Occipital lobe (tissue), 2 donors: ENCODE results near the gene PIK3IP1. TPM values are rescaled to one million over a fixed set of nuclear protein-coding genes. Genes with fewer than 3 reads are reported as not detected.
A peak's percentile ranks its signal among the peaks of the same experiment; 100 is the strongest.
"Not testable (repeated sequence)": the region's sequence is repeated elsewhere in the genome, so short reads cannot be mapped to it uniquely, and the experiment has no call there.

Experiments used
- DNase-seq: peaks from one replicate; lab custom pipeline; 2025; lab: John Stamatoyannopoulos, UW
- total RNA-seq: library from RNA; depleted of rRNA; stranded (reverse); fragments of >200 nt; gene quantifications from one replicate; pipeline ENCODE4 v1.2.3, GENCODE V29; 2014

The PIK3IP1 gene, protein sequence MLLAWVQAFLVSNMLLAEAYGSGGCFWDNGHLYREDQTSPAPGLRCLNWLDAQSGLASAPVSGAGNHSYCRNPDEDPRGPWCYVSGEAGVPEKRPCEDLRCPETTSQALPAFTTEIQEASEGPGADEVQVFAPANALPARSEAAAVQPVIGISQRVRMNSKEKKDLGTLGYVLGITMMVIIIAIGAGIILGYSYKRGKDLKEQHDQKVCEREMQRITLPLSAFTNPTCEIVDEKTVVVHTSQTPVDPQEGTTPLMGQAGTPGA
- total RNA-seq = 23.2 TPM

DNA sequence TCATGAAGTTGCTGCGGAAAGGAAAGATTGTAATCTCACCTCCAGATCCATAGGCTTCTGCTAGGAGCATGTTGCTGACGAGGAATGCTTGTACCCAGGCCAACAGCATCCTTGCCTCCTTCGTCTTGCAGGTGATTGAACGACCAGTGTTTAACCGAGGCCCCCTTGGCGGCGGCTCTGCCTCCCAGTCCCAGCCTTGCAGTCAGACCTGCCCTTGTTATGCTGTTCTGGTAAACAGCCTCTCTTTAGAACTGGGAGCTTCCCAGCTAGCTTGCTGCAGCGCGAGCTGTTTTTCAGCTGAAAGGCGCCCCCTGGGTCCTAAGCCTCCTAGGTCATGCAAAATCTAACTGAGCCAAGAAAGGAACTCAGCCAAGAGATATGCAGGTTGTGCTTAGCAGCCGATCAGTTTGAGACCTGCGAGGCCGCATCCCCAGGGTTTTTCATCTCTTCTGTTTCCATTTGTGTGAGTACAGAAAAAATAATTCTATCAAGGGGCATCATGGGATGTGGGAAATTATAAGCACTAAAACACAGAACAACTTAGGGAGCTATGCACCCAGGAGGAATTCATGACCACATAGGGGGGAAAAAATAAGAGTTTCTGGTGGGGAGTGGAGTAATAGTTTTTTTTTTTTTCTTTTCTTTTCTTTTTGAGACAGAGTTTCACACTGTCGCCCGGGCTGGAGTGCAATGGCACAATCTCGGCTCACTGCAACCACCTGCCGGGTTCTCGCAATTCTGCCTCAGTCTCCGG lies at the start of gene PIK3IP1:
Gene PIK3IP1 (minus strand): TSS at position 253 of the 754 bp plus-strand sequence. CDS start 144 bp downstream, at position 109.
- peak; percentile 91 for DNase-seq

DNA sequence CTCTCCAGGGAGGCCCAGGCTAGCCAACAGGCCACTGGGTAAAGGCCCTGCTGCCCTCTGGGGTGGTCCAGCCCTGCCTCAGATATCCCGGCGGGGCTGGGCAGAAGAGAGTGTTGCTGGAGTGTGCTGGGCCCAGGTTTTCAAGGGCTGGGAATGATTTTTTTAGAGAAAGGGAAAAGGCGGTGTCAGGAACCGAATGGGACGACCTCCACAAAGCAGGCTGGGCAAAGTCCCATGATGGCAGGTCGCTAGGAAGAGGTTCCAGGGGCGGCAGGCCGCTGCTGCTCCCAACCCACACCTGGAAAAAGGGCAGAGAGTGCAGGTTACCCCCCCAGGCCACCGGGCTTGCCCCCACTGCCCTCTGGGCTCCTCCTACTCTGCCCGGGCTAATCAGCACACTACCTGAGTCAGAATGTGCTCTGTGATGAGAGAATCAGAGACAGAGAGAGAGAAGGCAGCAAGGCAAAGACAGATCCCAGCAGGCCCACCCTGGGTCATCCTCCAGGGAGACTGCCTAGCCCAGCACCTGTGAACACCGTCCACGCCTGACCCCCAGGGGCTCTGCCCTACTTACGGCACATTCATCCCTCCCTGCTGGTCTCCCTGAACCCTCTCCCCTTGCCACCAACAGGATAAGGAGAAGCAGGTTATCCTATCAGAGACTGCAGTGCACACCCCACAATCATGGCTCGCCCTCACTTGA lies 49.2 kb upstream of the PIK3IP1 start:
- DNase-seq = no peak

DNA sequence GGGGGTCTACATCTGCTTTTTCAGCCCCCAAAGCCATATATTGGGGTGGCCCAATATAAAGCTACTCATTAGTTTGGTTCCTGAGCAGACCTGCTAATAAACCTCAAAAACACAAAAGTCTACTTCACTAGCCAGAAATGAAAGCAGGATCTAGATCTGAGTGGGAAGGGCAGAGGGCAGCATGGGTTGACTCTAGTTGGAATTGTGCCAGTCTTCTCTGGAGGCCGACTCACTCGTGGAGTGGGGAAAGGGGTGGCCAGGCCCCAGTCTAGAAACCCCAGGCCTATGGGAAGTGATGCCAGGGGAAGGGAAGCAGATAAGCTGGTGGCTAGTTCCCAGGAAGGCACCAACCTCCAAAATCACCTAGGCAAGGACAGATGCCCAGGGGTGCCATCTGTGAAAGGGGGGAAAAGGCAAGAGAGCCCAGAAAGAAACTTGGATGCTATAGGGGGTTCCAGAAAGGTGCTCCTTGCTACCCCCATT lies 48.5 kb upstream of the PIK3IP1 start:
- no peak for DNase-seq

DNA sequence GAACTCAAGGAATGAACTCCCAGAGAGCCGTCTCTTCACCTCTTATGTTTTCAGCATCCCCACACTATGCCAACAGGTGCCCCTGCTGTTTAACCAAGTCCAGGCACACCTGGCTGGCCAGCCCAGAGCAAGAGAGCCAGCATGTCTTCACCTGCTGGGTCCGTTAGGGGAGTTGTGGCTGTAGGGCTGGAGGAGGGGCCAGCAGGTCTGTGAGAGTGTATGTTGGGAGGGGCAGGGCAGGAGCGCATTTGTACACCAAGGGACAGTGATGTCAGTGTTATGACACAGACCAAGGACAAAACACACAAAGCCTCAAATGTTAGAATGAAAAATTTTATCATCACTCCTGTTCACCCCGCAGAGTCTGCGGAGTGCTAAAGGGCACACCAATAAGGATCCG lies 48.1 kb upstream of the PIK3IP1 start:
- no peak for DNase-seq

DNA sequence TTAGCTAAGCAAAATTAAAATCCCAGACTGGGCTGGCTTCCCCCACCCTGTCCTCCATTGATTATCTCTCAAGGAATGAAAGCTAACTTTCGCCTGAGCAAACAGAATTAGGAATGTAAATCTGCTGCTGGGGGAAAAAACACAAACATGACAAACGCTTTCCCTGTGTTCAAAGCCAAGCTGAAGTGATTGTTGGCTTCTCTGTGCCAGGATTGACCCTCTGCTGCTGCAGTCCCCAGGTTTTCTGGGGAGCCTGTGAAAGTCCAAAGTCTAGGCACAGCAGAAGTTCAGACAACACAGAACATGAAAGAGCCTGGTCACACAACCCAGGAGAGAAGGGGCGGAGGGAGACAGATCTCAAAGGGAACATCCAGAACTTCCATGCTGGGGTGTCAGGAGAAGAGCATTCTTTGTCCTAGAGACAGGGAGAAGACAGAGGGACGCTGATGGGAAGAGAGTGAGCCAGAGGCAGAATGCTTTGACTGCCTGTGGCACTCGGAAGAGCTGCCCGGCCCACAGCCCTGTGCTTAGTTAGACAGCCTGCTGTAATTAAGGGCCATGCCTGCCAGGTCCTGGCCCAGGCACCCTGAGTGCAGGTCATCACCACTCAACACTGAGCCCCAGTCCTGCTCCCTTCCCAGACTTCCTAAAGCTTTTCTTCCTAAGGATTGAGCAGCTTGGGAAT lies 47.0 kb upstream of the PIK3IP1 start:
- DNase-seq = no peak

DNA sequence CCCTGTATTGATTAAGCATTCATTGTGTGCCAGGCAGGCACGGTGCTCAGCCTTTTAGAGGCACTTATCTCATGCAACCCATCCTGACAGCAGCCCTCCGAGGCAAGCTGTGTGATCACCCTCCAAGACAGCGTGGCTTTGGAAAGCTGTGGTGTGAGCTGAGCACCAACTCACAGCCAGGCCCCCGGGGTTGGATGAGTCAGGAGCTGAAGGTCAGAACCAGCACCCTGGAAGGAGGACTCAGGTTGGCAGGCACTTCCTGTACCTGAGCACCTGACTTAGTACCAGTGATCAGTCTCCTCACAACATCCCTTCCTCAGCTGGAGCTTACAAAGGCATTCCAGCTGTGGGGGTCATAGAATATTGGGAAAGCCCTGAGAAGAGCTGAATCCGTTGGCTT lies 44.9 kb upstream of the PIK3IP1 start:
- no peak for DNase-seq

DNA sequence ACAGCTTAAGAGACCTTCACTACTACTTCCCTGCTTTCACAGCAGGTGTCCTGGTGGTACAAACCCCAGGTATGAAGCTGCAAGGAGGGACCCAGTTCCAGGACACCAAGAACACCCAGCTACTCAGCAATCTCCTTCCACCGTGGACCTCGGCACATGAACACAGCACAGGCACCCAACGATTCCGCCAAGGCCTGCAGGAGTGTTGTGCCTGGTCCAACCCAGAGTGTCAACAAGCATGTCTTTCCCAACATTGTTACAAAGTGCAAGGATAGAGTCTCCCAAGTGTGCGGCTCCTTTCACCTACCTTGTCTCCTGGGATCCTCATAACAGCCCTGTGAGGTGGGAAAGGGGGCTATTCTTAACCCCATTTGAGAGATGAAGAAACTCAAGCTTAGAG lies 42.0 kb upstream of the PIK3IP1 start:
- no peak for DNase-seq

DNA sequence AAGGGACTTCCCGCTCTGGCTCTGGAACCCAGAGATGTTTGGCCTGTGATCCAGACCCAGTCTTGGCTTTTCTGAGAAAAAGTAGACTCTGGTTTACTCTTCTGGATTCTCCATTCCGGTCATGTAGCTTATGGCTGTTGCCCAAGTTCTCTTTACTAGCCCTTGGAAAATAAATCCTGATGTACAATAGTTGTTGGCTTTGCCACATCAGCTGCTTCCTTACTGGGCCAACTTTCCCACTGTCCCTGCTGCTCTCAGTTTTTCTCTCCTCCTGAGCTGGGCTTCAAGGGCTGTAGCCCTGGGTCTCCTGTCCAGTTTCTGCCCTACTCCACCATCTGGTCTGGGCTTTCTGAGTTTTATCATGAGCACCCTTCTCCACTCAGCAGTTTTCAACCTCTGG lies 41.4 kb upstream of the PIK3IP1 start:
- DNase-seq = no peak

DNA sequence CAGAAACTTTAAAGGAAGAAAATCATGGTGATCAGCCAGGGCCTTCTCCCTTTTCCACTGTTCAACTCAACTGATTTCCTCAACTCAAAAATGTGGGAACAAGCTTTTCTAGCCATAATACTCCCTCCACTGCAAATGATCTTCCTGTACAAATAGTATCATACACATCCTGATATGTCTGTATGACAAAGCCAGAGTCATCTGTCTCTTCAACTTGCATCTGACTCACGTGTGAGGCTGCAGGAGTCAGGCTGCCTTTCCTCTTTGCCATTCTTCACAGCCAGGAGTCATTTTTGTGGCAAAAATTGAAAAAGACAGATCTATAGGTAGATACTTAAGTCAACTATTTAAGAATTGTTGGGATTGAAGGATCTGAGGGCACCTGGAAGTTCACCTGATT lies 40.6 kb upstream of the PIK3IP1 start:
- no peak for DNase-seq

DNA sequence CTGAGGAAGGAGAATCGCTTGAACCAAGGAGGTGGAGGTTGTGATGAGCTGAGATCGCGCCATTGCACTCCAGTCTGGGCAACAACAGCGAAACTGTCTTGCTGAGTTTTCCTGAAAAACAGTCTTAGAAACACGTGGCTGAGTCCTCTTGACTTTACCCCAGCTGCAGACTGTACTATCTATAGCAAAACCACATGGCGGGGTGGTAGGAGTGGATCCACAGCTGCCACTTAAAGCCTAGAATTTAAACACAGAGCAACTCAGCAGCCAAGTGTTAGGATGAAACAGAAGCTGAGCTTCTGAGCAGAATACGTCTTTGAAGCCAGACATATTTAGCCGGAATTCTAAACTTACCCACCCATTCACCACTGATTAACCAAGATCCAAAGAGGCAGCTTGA lies 39.7 kb upstream of the PIK3IP1 start:
- peak; percentile 41 for DNase-seq

DNA sequence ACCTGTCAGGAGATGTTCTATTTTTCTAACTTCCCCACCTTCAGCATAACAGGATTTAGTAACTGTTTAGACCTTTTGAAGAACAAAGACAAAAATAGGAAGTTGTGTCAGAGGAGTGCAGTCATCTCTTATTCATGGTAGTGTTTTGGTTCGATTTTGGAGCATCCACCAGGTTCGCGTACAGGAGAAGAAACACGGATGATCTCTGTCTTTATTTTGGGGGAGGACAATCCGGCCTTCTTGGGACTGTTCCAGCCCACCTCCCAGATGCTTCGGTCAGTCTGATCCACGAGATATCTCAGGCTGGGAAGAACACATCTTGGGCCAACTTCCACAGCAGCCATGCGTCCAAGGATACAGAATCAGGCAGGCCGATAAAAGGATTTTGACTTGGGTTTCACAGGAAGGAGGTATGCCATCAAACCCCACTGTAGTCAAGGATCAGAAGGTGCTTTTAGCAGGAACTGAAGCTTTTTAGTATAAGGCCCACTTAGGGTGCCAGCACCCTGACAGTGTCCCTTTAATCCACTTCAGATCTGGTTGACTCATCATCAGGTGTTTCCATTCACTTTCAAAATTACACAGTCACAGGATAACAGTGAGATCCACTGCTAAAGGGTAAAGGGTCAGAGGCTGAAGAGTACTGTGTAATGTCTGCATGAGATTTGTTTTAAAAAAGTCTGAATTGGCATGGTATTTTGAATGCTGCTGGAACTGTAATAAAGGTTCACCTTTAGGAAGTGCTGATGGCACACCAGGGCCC lies 37.3 kb upstream of the PIK3IP1 start:
- no peak for DNase-seq

DNA sequence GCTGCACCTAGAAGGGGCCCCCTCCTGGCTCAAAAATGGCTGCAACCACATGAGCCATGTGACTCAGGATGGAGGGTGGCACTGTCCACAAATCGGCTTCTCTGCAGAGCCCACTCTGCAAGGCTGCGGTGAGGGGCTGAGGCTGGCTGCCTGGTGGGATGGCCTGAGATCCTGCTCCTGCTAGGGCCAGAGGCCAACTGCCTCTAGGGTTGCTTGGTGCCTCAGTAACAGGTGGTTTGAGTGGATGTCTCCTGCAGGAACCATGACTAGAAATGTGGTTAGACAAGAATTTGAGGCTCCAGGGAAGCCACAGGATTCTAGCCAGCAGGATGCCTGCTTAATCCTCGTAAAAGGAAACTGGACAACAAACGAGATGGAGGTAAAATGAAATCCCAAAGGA lies 36.7 kb upstream of the PIK3IP1 start:
- DNase-seq = no peak

DNA sequence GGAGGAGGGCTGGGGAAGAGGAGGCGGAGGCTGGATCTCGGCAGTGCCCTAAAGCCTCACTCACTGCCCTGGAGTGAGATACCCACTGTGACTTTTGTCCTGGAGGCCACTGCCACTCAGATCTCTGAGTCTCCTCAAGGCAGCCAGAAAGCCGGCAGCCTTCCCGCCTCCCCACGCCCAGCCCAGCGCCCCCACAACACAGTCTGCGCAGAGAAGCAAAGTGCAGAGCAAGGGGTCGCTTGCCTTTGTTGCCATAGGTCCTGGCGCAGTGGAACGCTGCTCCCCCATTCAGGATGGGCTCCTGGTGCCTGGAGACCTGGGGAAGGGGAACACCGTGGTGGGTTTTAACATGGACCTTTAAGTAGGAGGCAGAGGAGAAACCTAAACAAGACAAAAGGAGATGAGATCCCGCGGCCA lies 36.3 kb upstream of the PIK3IP1 start:
- no peak for DNase-seq

DNA sequence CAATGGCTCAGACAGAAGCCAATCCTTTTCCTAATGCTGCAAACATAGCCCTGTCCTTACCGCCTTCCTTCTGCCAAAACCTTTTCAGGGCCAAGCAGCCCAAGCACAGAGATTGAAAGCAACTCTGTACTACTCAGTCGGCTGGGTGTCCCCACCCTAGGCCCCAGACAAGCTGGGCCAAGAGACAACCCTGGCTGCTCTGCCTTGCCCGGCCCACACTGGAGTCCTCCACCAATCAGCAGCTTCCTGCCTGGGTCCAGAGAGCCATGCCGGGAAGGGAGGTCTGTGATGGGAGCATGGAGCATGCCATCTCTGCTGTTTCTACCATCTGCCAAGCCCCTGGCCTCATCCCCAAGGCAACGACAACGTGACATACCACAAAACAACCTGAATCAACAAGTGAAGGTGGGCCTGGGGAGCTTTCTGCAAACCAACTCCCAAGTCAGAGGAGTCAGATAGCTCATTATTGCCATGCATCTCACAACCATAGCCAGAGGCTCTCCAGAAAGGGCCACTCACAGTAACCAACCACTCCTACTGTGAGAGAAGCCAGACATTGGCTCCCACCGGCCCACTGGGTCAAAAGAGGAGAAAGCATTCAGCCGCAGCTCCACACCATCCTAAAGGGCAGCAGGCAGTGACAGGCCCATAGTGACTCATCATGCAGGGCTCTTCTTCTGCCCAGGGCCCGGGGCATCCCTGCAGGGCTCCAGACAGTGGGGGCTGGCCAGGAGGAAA lies 35.7 kb upstream of the PIK3IP1 start:
- DNase-seq = no peak

DNA sequence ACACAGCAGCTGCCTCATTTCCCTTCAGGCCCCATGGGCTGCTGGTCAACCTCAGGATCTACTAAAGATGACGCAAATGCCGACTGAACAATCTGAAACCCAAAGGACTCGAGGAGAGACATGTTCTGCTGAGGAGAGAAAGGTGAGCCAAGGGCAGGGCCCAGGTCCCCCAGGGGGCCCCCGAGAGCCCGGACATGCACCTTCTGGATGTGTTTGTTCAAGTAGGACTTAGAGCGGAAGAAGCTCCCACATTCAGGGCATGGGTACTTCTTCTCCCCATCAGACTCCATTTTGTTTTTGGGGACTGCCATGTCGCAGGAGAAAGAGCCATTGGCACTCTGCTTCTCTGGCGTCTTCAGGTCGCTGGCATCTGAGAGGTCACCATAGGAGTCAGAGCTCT lies 34.6 kb upstream of the PIK3IP1 start:
- no peak for DNase-seq

DNA sequence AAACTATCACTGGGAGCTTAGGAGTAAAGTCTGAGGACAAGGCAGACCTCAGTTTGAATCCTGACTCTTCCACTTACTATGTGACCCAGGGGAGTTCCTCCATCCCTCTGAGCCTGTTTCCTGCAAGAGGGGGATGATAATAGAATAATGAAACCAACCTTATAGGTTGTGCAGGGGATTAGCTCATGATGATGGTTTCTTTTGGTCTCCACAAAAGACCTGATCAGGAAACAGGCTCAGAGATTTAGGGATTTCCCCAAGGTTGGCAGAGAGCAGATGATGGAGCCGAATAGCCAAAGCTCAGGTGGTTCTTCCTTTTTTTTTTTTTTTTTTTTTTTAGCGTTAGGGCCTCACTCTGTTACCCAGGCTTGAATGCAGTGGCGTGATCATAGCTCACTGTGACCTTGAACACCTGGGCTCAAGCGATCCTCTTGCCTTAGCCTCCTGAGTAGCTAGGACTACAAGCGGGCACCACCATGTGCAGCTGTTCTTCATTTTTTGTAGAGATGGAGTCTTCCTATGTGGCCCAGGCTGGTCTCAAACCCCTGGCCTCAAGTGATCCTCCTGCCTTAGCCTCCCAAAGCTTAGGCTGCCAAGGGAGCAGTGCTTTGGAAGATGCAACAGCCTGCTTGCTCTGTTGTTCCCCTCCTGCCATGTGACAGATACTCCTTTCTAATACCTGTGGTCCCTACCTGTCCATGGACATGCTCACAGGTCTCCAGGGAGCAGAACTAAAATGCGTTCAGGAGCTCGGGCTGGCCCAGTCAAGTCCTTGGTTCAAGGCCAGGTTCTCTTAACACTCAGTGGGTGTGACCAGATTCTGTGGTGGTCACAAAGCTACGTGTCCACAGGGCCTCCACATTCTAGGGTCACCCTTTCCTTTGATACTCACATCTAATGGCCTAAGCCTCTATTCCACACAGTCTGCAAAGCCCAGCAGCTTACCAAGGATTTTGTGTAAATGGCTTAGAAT lies 31.6 kb upstream of the PIK3IP1 start:
- no peak for DNase-seq

DNA sequence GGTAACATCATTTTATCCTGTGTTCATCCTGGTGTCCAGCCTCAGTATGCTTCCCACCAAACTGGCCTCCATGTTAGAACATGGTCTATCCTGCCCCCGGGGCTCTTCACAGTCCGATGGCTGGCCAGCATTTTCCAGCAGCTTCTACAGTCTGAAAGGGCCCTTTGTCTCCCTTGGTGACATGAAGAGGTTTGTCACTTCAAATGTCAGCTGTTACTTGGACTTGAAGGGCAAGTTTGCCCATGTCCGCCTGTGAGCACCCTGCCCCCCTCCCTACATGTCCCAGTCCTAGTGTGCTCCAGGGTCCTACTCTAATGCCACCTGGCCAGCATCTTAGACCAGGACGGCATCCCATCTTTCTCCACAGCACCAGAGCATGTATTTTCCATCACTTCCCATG lies 29.1 kb upstream of the PIK3IP1 start:
- DNase-seq = no peak

DNA sequence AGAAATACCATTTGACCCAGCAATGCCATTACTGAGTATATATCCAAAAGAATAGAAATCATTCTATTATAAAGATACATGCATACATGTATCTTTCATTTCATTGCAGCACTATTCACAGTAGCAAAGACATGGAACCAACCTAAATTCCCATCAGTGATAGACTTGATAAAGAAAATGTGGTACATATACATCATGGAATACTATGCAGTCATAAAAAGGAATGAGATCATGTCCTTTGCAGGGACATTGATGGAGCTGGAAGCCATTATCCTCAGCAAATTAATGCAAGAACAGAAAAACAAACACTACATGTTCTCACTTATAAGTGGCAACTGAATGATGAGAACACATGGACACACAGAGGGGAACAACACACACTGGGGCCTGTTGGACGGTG lies 21.9 kb upstream of the PIK3IP1 start:
- DNase-seq = not testable (repeated sequence)
